ENCODE measurements around the gene INAFM2. TPM values are rescaled to one million over a fixed set of nuclear protein-coding genes. Genes with fewer than 3 reads are reported as not detected.

Gene INAFM2
- total RNA-seq, 1 donor from 2014 or later, result 19.2 TPM

DNA sequence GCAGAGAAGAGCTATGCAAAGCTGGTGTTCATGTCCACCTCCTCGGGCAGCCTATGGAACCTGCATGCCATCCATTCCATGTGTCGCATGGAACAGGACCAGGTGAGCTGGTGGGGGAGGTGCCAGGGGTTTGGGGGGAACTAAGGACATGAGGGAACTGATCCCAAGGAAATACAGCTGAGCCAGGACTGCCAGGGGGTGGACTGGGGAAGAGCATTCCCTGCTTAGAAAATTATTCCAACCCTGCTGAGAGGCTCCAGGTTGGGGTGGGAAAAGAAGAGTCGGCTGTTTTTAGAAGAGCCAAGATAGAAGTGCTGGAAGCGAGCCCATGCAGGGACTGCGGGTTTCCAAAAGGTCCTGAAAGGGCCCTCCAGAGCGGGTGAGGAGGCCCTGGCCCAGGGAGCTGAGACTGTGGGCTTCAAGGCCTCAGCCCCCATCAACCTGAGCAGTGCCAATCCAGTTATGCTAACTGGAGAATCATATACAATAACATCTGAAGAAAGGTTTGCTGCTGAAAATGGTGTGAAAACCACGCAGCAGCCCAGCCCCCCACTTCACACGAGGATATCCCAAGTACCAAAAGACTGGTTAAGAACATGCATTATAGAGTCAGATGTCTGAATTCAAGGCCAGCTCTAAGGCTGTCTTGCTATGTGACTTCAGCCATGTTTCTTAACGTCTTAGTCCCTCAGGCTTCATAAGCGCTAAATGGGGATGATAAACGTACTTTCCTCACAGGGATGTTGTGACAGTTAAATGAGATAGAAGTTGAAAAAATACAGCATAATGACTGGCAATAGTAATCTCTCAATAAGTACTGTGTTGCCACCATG, 42.3 kb downstream of the INAFM2 start:
- DNase-seq (ENCODE audit: low spot score in 2 of 2, unreplicated experiment in 2 of 2), result no peak
- no peak overlapping the region for H3K27ac Mint-ChIP-seq
- TF ChIP-seq, protein P1, sequence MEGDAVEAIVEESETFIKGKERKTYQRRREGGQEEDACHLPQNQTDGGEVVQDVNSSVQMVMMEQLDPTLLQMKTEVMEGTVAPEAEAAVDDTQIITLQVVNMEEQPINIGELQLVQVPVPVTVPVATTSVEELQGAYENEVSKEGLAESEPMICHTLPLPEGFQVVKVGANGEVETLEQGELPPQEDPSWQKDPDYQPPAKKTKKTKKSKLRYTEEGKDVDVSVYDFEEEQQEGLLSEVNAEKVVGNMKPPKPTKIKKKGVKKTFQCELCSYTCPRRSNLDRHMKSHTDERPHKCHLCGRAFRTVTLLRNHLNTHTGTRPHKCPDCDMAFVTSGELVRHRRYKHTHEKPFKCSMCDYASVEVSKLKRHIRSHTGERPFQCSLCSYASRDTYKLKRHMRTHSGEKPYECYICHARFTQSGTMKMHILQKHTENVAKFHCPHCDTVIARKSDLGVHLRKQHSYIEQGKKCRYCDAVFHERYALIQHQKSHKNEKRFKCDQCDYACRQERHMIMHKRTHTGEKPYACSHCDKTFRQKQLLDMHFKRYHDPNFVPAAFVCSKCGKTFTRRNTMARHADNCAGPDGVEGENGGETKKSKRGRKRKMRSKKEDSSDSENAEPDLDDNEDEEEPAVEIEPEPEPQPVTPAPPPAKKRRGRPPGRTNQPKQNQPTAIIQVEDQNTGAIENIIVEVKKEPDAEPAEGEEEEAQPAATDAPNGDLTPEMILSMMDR (IDR thresholded peaks at IDR 0.05; ENCODE audit: unreplicated experiment), result no peak
- peaks cover 2% of the 10 kb centered on the region for H3K4me1 Mint-ChIP-seq
- no peak overlapping the region for H3K4me3 Mint-ChIP-seq
- H3K27me3 Mint-ChIP-seq (ENCODE audit: low read depth), result peaks cover 62% of the 10 kb centered on the region
- H3K36me3 Mint-ChIP-seq, result no peaks in the 10 kb centered on the region
- H3K9me3 Mint-ChIP-seq, result no peaks in the 10 kb centered on the region

DNA sequence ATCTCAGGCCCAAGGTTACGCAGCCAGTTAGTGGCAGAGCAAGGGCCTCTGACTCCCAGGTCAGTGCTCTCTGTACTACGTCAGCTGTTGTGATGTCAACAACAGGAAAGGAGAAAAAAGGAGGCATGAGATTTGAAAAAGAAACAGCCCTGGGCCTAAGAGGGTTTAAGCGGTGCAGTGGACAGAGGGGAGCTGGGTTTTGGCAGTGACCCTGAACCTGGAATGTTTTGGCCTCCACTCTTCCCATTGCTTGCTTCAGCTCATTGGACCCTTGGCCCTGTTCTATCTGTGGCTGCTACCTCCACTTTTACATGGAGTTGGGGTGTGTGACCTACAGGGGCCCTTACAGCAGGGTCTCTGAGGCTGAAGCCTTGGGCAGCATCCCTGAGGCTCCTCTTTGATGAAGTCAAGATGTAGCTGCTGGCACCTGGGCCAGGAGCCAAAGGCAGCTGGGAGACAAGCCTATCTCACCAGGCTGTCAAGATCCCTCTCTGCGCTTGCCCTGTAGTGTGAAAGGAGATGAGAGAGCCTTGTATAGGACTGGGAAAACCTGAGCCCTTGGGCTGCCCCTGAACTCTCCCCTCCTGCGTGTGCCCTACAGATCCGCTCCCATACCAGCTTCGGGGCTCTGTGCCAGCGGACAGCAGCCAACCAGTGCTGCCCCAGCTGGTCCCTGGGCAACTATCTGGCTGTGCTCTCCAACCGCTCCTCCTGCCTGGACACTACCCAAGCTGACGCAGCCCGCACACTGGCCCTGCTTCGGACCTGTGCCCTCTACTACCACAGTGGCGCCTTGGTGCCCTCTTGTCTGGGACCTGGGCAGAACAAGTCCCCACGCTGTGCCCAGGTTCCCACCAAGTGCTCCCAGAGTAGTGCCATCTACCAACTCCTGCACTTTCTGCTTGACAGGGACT, 43.2 kb downstream of the INAFM2 start:
- TF ChIP-seq, protein P1 (IDR thresholded peaks at IDR 0.05; ENCODE audit: unreplicated experiment), result no peak
- no peaks in the 10 kb centered on the region for H3K9me3 Mint-ChIP-seq

DNA sequence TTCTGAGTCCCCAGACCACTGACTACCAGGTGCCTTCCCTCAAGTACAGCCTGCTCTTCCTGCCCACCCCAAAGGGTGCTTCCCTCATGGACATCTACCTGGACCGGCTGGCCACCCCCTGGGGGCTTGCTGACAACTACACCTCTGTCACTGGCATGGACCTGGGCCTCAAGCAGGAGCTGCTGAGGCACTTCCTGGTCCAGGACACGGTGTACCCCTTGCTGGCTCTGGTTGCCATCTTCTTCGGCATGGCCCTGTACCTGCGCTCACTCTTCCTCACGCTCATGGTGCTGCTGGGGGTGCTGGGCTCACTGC, 43.8 kb downstream of the INAFM2 start:
- TF ChIP-seq, protein P1 (IDR thresholded peaks at IDR 0.05; ENCODE audit: unreplicated experiment), result no peak
- Mint-ChIP-seq H3K4me3 (no peak overlapping the region), H3K27ac (no peak overlapping the region), H3K9me3 (no peaks in the 10 kb centered on the region), H3K27me3 (ENCODE audit: low read depth) (peaks cover 50% of the 10 kb centered on the region), H3K4me1 (peaks cover 5% of the 10 kb centered on the region), H3K36me3 (no peaks in the 10 kb centered on the region)
- DNase-seq (ENCODE audit: low spot score in 2 of 2, unreplicated experiment in 2 of 2), result no peak

More for the DNA sequence above, 43.2 kb downstream of the INAFM2 start:
- Mint-ChIP-seq H3K36me3 (no peaks in the 10 kb centered on the region), H3K4me3 (no peak overlapping the region), H3K27me3 (ENCODE audit: low read depth) (peaks cover 56% of the 10 kb centered on the region), H3K27ac (no peak overlapping the region), H3K4me1 (peaks cover 2% of the 10 kb centered on the region)
- no peak for DNase-seq (ENCODE audit: low spot score in 2 of 2, unreplicated experiment in 2 of 2)

DNA sequence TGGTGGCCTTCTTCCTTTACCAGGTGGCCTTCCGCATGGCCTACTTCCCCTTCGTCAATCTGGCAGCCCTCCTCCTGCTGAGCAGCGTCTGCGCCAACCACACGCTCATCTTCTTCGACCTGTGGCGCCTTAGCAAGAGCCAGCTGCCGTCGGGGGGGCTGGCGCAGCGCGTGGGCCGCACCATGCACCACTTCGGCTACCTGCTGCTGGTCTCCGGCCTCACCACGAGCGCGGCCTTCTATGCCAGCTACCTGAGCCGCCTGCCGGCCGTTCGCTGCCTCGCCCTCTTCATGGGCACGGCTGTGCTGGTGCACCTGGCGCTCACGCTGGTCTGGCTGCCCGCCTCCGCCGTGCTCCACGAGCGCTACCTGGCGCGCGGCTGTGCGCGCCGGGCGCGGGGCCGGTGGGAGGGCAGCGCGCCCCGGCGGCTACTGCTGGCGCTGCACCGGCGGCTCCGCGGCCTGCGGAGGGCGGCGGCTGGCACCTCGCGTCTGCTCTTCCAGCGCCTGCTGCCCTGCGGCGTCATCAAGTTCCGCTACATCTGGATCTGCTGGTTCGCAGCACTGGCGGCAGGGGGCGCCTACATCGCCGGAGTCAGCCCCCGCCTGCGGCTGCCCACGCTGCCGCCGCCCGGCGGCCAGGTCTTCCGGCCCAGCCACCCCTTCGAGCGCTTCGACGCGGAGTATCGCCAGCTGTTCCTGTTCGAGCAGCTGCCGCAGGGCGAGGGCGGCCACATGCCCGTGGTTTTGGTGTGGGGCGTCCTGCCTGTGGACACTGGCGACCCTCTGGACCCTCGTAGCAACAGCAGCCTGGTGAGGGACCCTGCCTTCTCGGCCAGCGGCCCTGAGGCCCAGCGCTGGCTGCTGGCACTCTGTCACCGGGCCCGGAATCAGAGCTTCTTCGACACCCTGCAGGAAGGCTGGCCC, 44.5 kb downstream of the INAFM2 start:
- peaks cover 5% of the 10 kb centered on the region for H3K4me1 Mint-ChIP-seq
- H3K27me3 Mint-ChIP-seq (ENCODE audit: low read depth), result peaks cover 44% of the 10 kb centered on the region
- no peak overlapping the region for H3K27ac Mint-ChIP-seq

More for the DNA sequence above, 44.5 kb downstream of the INAFM2 start:
- H3K9me3 Mint-ChIP-seq, result no peaks in the 10 kb centered on the region
- no peak overlapping the region for H3K4me3 Mint-ChIP-seq
- DNase-seq (ENCODE audit: low spot score in 2 of 2, unreplicated experiment in 2 of 2), result peak; percentile 73 to 83
- H3K36me3 Mint-ChIP-seq, result no peaks in the 10 kb centered on the region
- TF ChIP-seq, protein P1 (IDR thresholded peaks at IDR 0.05; ENCODE audit: unreplicated experiment), result peak; percentile 81
